Activated T-cell treated with anti-CD3 and anti-CD28 coated beads for 1 hour (primary cell): ENCODE results near the gene PLG.
"Not testable (repeated sequence)": the region's sequence is repeated elsewhere in the genome, so short reads cannot be mapped to it uniquely, and the experiment has no call there.

Experiments used
- DNase-seq: peaks from one replicate; pipeline ENCODE4 v3.0.0-alpha.2; 2020; ENCODE audit warnings: low read depth

The PLG gene

GRCh38 chr6:160701918-160702680 lies at the start of gene PLG:
PLG (plus strand) TSS chr6:160702244; CDS start chr6:160702305, 61 bp downstream.
- DNase-seq = not testable (repeated sequence)

- DNase-seq = no peak
These were observed 42.5 kb upstream of the PLG start for GRCh38 chr6:160659562-160659961.

- no peak for DNase-seq
These were observed 40.8 kb upstream of the PLG start for GRCh38 chr6:160661216-160661615.

- DNase-seq = no peak
These were observed 39.6 kb upstream of the PLG start for GRCh38 chr6:160662429-160662828.

GRCh38 chr6:160662842-160663241 lies 39.2 kb upstream of the PLG start:
- no peak for DNase-seq

GRCh38 chr6:160664198-160664597 lies 37.8 kb upstream of the PLG start, which contains the start of gene LPA:
LPA (minus strand) TSS chr6:160664275; CDS start chr6:160664214, 61 bp downstream.
- not testable (repeated sequence) for DNase-seq

GRCh38 chr6:160667639-160668481 lies 34.2 kb upstream of the PLG start:
- no peak for DNase-seq

GRCh38 chr6:160668589-160668988 lies 33.5 kb upstream of the PLG start:
- DNase-seq = no peak

- DNase-seq = not testable (repeated sequence)
These were observed 25.6 kb upstream of the PLG start for GRCh38 chr6:160676418-160676817.

GRCh38 chr6:160678230-160678629 lies 23.8 kb upstream of the PLG start:
- DNase-seq = no peak

GRCh38 chr6:160678744-160679401 lies 23.2 kb upstream of the PLG start:
- DNase-seq = no peak

- DNase-seq = no peak
These were observed 22.7 kb upstream of the PLG start for GRCh38 chr6:160679402-160679769.

- DNase-seq = not testable (repeated sequence)
These were observed 16.8 kb upstream of the PLG start for GRCh38 chr6:160685101-160685761.

- no peak for DNase-seq
These were observed 16.1 kb upstream of the PLG start for GRCh38 chr6:160685762-160686450.

GRCh38 chr6:160690458-160690857 lies 11.6 kb upstream of the PLG start:
- no peak for DNase-seq

GRCh38 chr6:160691617-160692016 lies 10.4 kb upstream of the PLG start:
- no peak for DNase-seq

- no peak for DNase-seq
These were observed 9.6 kb upstream of the PLG start for GRCh38 chr6:160692369-160692959.

GRCh38 chr6:160695025-160695424 lies 7.0 kb upstream of the PLG start:
- DNase-seq = not testable (repeated sequence)

- not testable (repeated sequence) for DNase-seq
These were observed 6.4 kb upstream of the PLG start for GRCh38 chr6:160695622-160696021.

GRCh38 chr6:160696884-160697283 lies 5.2 kb upstream of the PLG start:
- DNase-seq = not testable (repeated sequence)

- no peak for DNase-seq
These were observed 4.2 kb upstream of the PLG start for GRCh38 chr6:160697826-160698225.
